ENCODE results near the gene TXN2.

DNA sequence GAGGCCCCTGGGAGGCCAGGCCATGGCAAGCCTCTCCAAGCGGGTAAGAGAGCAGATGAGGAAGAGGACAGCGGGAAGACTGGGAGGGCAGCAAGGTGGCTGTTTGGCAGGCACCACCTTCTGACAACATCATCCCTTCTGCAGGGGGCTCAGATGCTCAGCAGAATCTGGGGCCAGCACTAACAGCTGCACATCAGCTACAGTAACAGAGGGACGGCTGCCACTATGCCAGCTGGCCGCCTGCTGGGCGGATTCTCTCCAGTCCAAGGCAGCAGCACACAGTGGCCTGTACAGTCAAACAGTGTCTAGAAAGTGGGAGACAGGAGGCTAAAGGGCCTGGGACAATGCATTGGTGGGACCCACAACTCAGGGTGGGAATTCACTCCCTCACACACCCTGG lies 10.7 kb upstream of the TXN2 start:
- TF ChIP-seq EZH2 (IDR thresholded peaks at IDR 0.05; ENCODE audit: borderline replicate concordance, insufficient read depth, low read depth, low read length, poor library complexity, severe bottlenecking): no peak
- TF ChIP-seq, protein P1, sequence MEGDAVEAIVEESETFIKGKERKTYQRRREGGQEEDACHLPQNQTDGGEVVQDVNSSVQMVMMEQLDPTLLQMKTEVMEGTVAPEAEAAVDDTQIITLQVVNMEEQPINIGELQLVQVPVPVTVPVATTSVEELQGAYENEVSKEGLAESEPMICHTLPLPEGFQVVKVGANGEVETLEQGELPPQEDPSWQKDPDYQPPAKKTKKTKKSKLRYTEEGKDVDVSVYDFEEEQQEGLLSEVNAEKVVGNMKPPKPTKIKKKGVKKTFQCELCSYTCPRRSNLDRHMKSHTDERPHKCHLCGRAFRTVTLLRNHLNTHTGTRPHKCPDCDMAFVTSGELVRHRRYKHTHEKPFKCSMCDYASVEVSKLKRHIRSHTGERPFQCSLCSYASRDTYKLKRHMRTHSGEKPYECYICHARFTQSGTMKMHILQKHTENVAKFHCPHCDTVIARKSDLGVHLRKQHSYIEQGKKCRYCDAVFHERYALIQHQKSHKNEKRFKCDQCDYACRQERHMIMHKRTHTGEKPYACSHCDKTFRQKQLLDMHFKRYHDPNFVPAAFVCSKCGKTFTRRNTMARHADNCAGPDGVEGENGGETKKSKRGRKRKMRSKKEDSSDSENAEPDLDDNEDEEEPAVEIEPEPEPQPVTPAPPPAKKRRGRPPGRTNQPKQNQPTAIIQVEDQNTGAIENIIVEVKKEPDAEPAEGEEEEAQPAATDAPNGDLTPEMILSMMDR (IDR thresholded peaks at IDR 0.05): no peak

All from B cell (primary cell).